Naive thymus-derived CD4-positive, alpha-beta T cell (primary cell): ENCODE data around the gene CYBRD1. TPM values are rescaled to one million over a fixed set of nuclear protein-coding genes. Genes with fewer than 3 reads are reported as not detected.

Source experiments
- ATAC-seq: fragments of 150-1000 bp; cut with Tn5 transposase; 2 replicates; pipeline ENCODE4 v1.10.0; 2021; ENCODE audit warnings: mild to moderate bottlenecking, moderate library complexity
- CTCF ChIA-PET: fragments of 350-600 bp; sonication (Branson Sonifier 250); formaldehyde crosslinking; loops from one replicate; lab custom pipeline; 2021; ENCODE audit warnings: antibody characterized with exemption; lab: Charles Lee
- POLR2A ChIA-PET: fragments of 350-600 bp; sonication (Branson Sonifier 250); formaldehyde crosslinking; loops from one replicate; lab custom pipeline; 2021; ENCODE audit warnings: antibody characterized with exemption, inconsistent platforms; lab: Charles Lee
- DNase-seq, 9 donors: peaks; one replicate each; pipeline versions ENCODE4 v3.0.0 to v3.0.0-alpha.2; 2020 to 2022; ENCODE audit warnings: mixed read lengths in 1 of 9
- H3K27ac ChIP-seq: one replicate; pipeline ENCODE4 v1.7.0; 2013; ENCODE audit warnings: mild to moderate bottlenecking, low read depth, low read length, moderate library complexity
- H3K27me3 ChIP-seq, 2 donors: one replicate each; pipeline ENCODE4 v1.7.0; 2013; ENCODE audit warnings: low read length in 2 of 2, mild to moderate bottlenecking in 2 of 2, moderate library complexity in 2 of 2; ENCODE audit not compliant: control insufficient read depth in 2 of 2, insufficient read depth in 2 of 2
- H3K36me3 ChIP-seq, 3 experiments: 1 replicate in 2 of 3; 2 replicates in 1 of 3; pipeline ENCODE4 v1.7.0; 2013; ENCODE audit warnings: low read length in 3 of 3, mild to moderate bottlenecking in 3 of 3, moderate library complexity in 1 of 3; ENCODE audit not compliant: insufficient read depth in 3 of 3, control insufficient read depth in 2 of 3
- H3K4me1 ChIP-seq, 2 donors: one replicate each; pipeline ENCODE4 v1.7.0; 2013; ENCODE audit warnings: low read length in 2 of 2, mild to moderate bottlenecking in 2 of 2, moderate library complexity in 1 of 2; ENCODE audit not compliant: control insufficient read depth in 2 of 2, insufficient read depth in 2 of 2
- H3K4me3 ChIP-seq: 2 replicates; pipeline ENCODE4 v1.7.0; 2013; ENCODE audit warnings: mild to moderate bottlenecking, low read length
- H3K9me3 ChIP-seq, 3 experiments: 1 replicate in 2 of 3; 2 replicates in 1 of 3; pipeline ENCODE4 v1.7.0; 2013; ENCODE audit warnings: low read length in 3 of 3; ENCODE audit not compliant: control insufficient read depth in 2 of 3
- H3K27ac Mint-ChIP-seq, 9 donors: one replicate each; pipeline ENCODE4 v1.8.0; 2020 to 2022; ENCODE audit warnings: mixed read lengths in 9 of 9, mild to moderate bottlenecking in 8 of 9, moderate library complexity in 5 of 9, inconsistent platforms in 2 of 9
- H3K27me3 Mint-ChIP-seq, 5 donors: one replicate each; pipeline ENCODE4 v1.8.0; 2021 to 2022; ENCODE audit warnings: mixed read lengths in 5 of 5, mild to moderate bottlenecking in 1 of 5
- H3K36me3 Mint-ChIP-seq, 5 donors: one replicate each; pipeline ENCODE4 v1.8.0; 2020 to 2022; ENCODE audit warnings: mixed read lengths in 5 of 5, mild to moderate bottlenecking in 3 of 5, inconsistent platforms in 1 of 5
- H3K4me1 Mint-ChIP-seq, 7 donors: one replicate each; pipeline ENCODE4 v1.8.0; 2020 to 2022; ENCODE audit warnings: mixed read lengths in 7 of 7, mild to moderate bottlenecking in 3 of 7, inconsistent platforms in 1 of 7
- H3K4me3 Mint-ChIP-seq, 10 donors: one replicate each; pipeline ENCODE4 v1.8.0; 2020 to 2022; ENCODE audit warnings: mild to moderate bottlenecking in 10 of 10, mixed read lengths in 10 of 10, moderate library complexity in 6 of 10, inconsistent platforms in 2 of 10
- H3K9me3 Mint-ChIP-seq, 11 donors: one replicate each; pipeline ENCODE4 v1.8.0; 2020 to 2022; ENCODE audit warnings: mixed read lengths in 11 of 11, mild to moderate bottlenecking in 4 of 11, inconsistent platforms in 1 of 11, moderate library complexity in 1 of 11
- intact Hi-C, 2 donors: fragments of 100-400 bp; cut with micrococcal nuclease; formaldehyde crosslinking; loops; one replicate each; pipeline ENCODE4 v1.15.1; 2023
- polyA plus RNA-seq, 2 donors: library from polyadenylated mRNA; unstranded; fragments of 300-500 nt; fragmentation: Illumina TruSeq; gene quantifications; one replicate each; pipeline ENCODE4 v1.2.3, GENCODE V29; 2021
- total RNA-seq, 6 experiments: library from RNA in 5 of 6; stranded (reverse) in 5 of 6; gene quantifications; 1 replicate in 5 of 6; 2 replicates in 1 of 6; pipeline ENCODE4 v1.2.3 and lab custom pipeline; 2021 to 2026

The CYBRD1 gene
- total and polyA plus RNA-seq, 7 experiments from 2014 or later, result 0.12 to 11.1 (median 1.2) TPM; not detected in 1

DNA sequence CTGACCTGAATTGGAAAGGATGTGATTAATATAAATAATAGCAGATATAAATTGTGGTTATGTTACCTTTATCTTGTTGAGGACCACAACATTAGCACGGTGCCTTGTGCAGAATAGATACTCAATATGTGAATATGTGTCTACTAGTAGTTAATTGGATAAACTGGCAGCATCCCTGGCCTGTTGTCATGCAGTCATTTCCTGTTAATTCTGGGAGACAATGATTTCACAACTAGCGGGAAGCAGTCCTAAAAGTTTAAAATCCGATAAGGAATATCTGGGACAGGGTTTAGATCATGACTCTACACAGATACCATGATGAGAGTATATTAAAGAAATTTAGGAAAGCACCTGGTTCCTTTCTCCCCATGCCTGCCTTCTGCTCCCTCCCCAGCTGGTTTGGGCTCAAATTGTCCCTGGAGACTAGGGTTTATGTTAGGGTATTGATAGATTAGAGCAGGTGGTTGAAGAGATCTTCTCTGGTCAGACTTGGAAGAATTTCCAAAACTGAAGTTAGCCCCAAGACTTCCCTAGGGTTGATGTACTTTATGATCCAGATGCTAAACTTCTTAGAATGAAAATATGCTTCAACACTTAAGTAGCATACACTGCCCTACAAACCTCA lies 32.8 kb downstream of the CYBRD1 start:
- peaks cover 0 to 5% (median 0%) of the 10 kb centered on the region in 7 donors for H3K4me1 Mint-ChIP-seq
- no peak overlapping the region for H3K27ac ChIP-seq
- POLR2A ChIA-PET, result no interaction called here
- no peaks in the 10 kb centered on the region for H3K27me3 ChIP-seq
- peaks cover 7 to 21% (median 16%) of the 10 kb centered on the region in 5 donors for H3K27me3 Mint-ChIP-seq
- no peaks in the 10 kb centered on the region for H3K4me1 ChIP-seq
- H3K27ac Mint-ChIP-seq, result no peak overlapping the region
- DNase-seq (no peak), ATAC-seq (no peak)
- no peak overlapping the region for H3K4me3 ChIP-seq
- no peak overlapping the region for H3K4me3 Mint-ChIP-seq
- intact Hi-C loops, result no loop called here
- CTCF ChIA-PET, result interaction anchor here (0.6 kb wide), 1 partner anchor 337 kb away, joined by 3 read pairs; no protein-coding TSS in a partner anchor
- H3K9me3 ChIP-seq, result no peaks in the 10 kb centered on the region
- no peaks in the 10 kb centered on the region for H3K36me3 Mint-ChIP-seq
- no peaks in the 10 kb centered on the region for H3K9me3 Mint-ChIP-seq
- H3K36me3 ChIP-seq, result no peaks in the 10 kb centered on the region

DNA sequence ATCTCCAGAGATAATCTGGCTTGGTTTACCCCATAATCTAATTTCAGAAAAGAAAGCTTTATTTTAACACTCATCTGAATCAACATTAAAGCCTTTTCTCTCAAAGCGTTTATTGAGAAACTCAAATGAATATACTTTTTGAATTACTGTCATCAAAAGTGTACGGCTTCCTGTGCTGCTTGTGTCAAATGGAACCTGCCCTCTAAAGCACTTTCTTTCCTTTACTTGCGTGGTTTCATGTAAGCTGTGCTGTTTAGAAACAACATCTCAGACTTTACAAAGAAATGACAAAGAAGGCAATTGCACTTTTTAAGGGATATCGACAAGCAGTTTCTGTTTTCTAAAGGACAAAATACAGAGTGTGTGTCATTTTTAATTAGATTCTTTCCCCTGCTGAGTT lies 35.1 kb downstream of the CYBRD1 start:
- POLR2A ChIA-PET, result no interaction called here
- peaks cover 7 to 26% (median 12%) of the 10 kb centered on the region in 5 donors for H3K27me3 Mint-ChIP-seq
- Histone ChIP-seq H3K4me1 (no peaks in the 10 kb centered on the region), H3K4me3 (no peak overlapping the region), H3K27me3 (no peaks in the 10 kb centered on the region), H3K36me3 (no peaks in the 10 kb centered on the region), H3K27ac (no peak overlapping the region), H3K9me3 (no peaks in the 10 kb centered on the region)
- intact Hi-C loops, result no loop called here
- peaks cover 0 to 5% (median 0%) of the 10 kb centered on the region in 7 donors for H3K4me1 Mint-ChIP-seq
- DNase-seq, result no peak
- no peak overlapping the region for H3K4me3 Mint-ChIP-seq
- H3K27ac Mint-ChIP-seq, result no peak overlapping the region
- CTCF ChIA-PET, result no interaction called here
- H3K36me3 Mint-ChIP-seq, result no peaks in the 10 kb centered on the region
- H3K9me3 Mint-ChIP-seq, result no peaks in the 10 kb centered on the region
- ATAC-seq, result no peak

DNA sequence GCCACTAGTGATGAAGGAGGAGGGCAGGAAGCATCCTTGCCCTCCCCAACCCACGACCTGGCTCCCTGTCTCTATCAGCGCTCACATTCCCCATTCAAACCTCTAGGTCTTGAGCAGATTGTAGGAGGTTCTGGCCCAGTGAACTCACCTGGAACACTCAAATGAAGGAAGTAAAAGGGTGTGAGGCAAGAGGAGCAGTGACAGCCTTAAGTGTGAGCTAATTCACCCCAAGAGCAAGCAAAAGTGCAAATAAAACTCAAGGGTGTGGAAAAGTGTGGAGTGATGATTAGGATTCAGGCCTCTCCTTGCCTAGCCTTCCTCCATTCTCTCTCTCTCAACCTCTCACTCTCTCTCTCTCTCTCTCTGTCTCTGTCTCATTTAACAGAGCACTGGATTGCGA lies 41.0 kb downstream of the CYBRD1 start:
- Histone ChIP-seq H3K4me3 (no peak overlapping the region), H3K27ac (no peak overlapping the region), H3K4me1 (no peaks in the 10 kb centered on the region), H3K9me3 (no peaks in the 10 kb centered on the region), H3K36me3 (no peaks in the 10 kb centered on the region), H3K27me3 (no peaks in the 10 kb centered on the region)
- Mint-ChIP-seq H3K27ac (no peak overlapping the region), H3K27me3 (peaks cover 7 to 22% (median 9%) of the 10 kb centered on the region in 5 donors), H3K36me3 (no peaks in the 10 kb centered on the region), H3K4me1 (no peaks in the 10 kb centered on the region), H3K9me3 (no peaks in the 10 kb centered on the region), H3K4me3 (no peak overlapping the region)
- CTCF ChIA-PET, result no interaction called here
- DNase-seq (no peak), ATAC-seq (no peak)
- intact Hi-C loops, result no loop called here
- POLR2A ChIA-PET, result no interaction called here

DNA sequence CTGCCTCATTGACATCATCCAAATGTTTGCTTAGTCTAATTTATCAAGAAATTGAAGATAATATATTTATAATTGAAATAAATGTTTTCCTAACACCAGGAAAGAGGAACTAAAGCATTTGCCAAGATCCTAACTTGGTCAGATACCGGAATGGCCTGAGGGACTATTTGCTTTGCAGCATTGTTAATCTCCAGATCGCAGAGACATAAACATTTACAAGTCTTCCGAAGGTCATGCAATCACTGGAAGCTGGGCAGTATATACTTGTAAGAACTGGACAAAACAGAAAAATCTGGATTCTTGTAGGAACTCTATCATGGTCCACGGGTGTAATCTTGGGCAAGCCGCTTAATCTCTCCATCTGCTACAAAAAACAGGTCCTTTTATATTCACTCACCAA lies 42.2 kb downstream of the CYBRD1 start:
- Histone ChIP-seq H3K27ac (no peak overlapping the region), H3K36me3 (no peaks in the 10 kb centered on the region), H3K4me3 (no peak overlapping the region), H3K9me3 (no peaks in the 10 kb centered on the region), H3K27me3 (no peaks in the 10 kb centered on the region), H3K4me1 (no peaks in the 10 kb centered on the region)
- Mint-ChIP-seq H3K4me3 (no peak overlapping the region), H3K4me1 (no peaks in the 10 kb centered on the region), H3K36me3 (no peaks in the 10 kb centered on the region), H3K27me3 (peaks cover 0 to 14% (median 6%) of the 10 kb centered on the region in 5 donors), H3K27ac (no peak overlapping the region), H3K9me3 (no peaks in the 10 kb centered on the region)
- ATAC-seq (no peak), DNase-seq (no peak)
- intact Hi-C loops, result no loop called here
- ChIA-PET POLR2A (no interaction called here), CTCF (no interaction called here)

DNA sequence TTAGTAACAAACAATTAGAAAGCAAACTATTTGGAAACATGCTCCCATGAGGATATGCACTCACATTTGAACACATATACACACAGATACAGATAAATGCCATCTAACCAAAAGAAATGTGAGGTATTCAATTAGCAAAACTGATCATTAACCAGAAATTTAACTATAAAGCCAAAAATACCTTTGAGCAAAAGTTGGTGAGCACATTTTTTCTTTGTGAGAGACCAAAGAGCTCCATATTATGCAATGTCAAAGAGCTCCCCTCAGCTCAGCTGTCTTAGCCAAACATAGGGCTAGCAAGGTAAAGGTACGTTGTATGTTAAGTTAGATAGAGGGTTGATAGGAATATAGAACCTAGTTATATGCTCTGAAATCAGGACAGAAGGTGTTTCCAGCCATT lies 43.8 kb downstream of the CYBRD1 start:
- Histone ChIP-seq H3K4me3 (no peak overlapping the region), H3K36me3 (no peaks in the 10 kb centered on the region), H3K4me1 (no peaks in the 10 kb centered on the region), H3K9me3 (no peaks in the 10 kb centered on the region), H3K27ac (no peak overlapping the region), H3K27me3 (no peaks in the 10 kb centered on the region)
- H3K4me3 Mint-ChIP-seq, result no peak overlapping the region
- ChIA-PET CTCF (no interaction called here), POLR2A (no interaction called here)
- no peak for DNase-seq
- H3K4me1 Mint-ChIP-seq, result no peaks in the 10 kb centered on the region
- H3K27me3 Mint-ChIP-seq, result peaks cover 0 to 14% (median 4%) of the 10 kb centered on the region in 5 donors
- H3K27ac Mint-ChIP-seq, result no peak overlapping the region
- intact Hi-C loops, result no loop called here
- H3K36me3 Mint-ChIP-seq, result no peaks in the 10 kb centered on the region
- no peak for ATAC-seq
- H3K9me3 Mint-ChIP-seq, result no peaks in the 10 kb centered on the region

DNA sequence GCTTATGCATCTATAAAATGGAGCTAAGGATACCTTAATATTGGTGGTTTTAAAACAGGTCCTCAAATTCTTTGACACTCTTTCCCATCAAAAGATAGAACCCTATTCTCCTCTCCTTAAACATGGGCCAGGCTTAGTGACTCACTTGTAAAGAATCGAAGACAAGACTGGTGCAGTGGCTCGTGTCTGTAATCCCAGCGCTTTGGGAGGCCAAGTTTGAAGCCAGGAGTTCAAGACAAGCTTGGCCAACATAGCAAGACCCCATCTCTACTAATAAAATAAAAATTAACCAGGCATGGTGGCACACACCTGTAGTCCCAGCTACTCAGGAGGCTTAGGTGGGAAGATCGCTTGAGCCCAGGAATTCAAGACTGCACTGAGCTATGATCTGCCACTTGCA lies 44.5 kb downstream of the CYBRD1 start:
- DNase-seq, result no peak
- intact Hi-C loops, result no loop called here
- ChIA-PET POLR2A (no interaction called here), CTCF (no interaction called here)
- H3K9me3 Mint-ChIP-seq, result no peaks in the 10 kb centered on the region
- no peaks in the 10 kb centered on the region for H3K36me3 Mint-ChIP-seq
- no peaks in the 10 kb centered on the region for H3K4me1 Mint-ChIP-seq
- Histone ChIP-seq H3K9me3 (no peaks in the 10 kb centered on the region), H3K27me3 (no peaks in the 10 kb centered on the region), H3K36me3 (no peaks in the 10 kb centered on the region), H3K27ac (no peak overlapping the region), H3K4me1 (no peaks in the 10 kb centered on the region), H3K4me3 (no peak overlapping the region)
- ATAC-seq, result no peak
- no peak overlapping the region for H3K27ac Mint-ChIP-seq
- H3K27me3 Mint-ChIP-seq, result peaks cover 0 to 14% (median 4%) of the 10 kb centered on the region in 5 donors
- H3K4me3 Mint-ChIP-seq, result no peak overlapping the region

DNA sequence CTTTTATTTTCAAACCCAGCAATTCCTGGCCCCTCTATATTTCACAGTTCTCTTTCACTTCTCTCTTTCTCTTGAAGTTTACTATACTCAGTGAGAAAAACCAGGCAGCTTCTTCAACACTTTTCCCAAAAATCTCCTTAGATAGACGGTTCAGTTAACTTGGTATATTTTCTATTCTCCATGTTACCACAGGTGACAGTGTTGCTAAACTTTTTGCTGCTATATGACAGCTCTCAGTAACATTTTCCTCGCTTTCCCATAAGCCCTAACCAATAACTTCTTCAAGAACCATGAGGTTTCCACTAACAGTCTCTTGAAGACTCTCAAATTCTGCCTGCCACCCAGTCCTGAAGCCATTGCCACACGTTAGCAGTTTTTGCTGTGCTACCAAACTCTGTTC lies 45.8 kb downstream of the CYBRD1 start:
- ChIA-PET CTCF (no interaction called here), POLR2A (no interaction called here)
- H3K27me3 ChIP-seq, result no peaks in the 10 kb centered on the region
- H3K9me3 ChIP-seq, result no peaks in the 10 kb centered on the region
- DNase-seq (no peak), ATAC-seq (no peak)
- H3K4me3 ChIP-seq, result no peak overlapping the region
- peaks cover 0 to 19% (median 4%) of the 10 kb centered on the region in 5 donors for H3K27me3 Mint-ChIP-seq
- no peaks in the 10 kb centered on the region for H3K4me1 ChIP-seq
- no peaks in the 10 kb centered on the region for H3K36me3 ChIP-seq
- no peak overlapping the region for H3K4me3 Mint-ChIP-seq
- no peaks in the 10 kb centered on the region for H3K36me3 Mint-ChIP-seq
- no peaks in the 10 kb centered on the region for H3K4me1 Mint-ChIP-seq
- intact Hi-C loops, result no loop called here
- no peaks in the 10 kb centered on the region for H3K9me3 Mint-ChIP-seq
- no peak overlapping the region for H3K27ac Mint-ChIP-seq
- H3K27ac ChIP-seq, result no peak overlapping the region
